ENCODE results near the gene MAPK4.

GRCh38 chr18:50632895-50633515 is 73.1 kb downstream of the MAPK4 start:
- no peak for TF ChIP-seq CTCF (IDR thresholded peaks at IDR 0.05)
- no peak for TF ChIP-seq POLR2AphosphoS5 (IDR thresholded peaks at IDR 0.05)

All from breast epithelium (tissue), 3 donors.